HL-60/S4 treated with retinoic acid at 250 ng/mL for 4 days and 3 days (cell line): ENCODE results near the gene ZDHHC14.
"Not testable (repeated sequence)": the region's sequence is repeated elsewhere in the genome, so short reads cannot be mapped to it uniquely, and the experiment has no call there.

Experiments used
- in situ Hi-C: fragments of 300-500 bp; cut with MboI; formaldehyde crosslinking; loops from 2 replicates; pipeline ENCODE4 v1.7.0; 2022; ENCODE audit warnings: low sequenced_read_pairs

Gene ZDHHC14

GRCh38 chr6:157379656-157380457 is 1.1 kb upstream of the ZDHHC14 start:
- in situ Hi-C loops, result no loop called here

GRCh38 chr6:157380458-157380778 is 572 bp upstream of the ZDHHC14 start:
- in situ Hi-C loops, result no loop called here

- in situ Hi-C loops, result no loop called here
These were observed 936 bp downstream of the ZDHHC14 start for GRCh38 chr6:157381631-157382621.

- in situ Hi-C loops, result no loop called here
These were observed 1.8 kb downstream of the ZDHHC14 start for GRCh38 chr6:157382821-157383220.

DNA sequence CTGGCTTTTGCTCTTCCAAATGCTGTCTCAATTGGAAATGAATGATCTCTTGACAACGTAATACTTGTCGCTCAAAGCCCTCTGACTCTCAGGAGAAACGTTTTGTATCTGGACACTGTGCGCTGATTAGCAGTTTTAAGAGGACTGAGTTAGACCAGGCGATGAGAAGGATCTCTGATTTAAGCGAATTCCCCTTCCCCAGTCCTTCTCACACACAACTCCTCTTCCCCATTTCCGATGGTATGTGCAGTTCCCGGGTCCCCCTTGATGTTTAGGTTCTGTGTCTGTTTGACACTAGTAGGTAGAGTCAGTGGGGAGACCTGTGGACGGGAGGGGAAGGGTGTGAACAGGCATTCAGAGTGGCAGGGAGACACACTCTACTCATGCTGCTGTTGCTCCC is 2.5 kb downstream of the ZDHHC14 start:
- in situ Hi-C loops, result no loop called here

DNA sequence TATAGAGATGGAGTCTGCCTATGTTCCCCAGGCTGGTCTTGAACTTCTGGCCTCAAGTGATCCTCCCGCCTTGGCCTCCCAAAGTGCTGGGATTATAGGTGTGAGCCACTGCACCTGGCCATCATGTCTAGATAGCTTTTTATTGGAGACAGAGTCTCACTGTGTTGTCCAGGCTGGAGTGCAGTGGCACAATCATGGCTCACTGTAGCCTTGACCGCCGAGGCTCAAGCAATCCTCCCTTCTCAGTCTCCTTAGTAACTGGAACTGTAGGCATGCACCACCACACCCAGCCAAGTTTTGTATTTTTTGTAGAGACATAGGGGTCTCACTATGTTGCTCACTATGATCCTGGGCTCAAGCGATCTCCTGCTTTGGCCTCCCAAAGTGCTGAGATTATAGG is 4.0 kb downstream of the ZDHHC14 start:
- in situ Hi-C loops, result not testable (repeated sequence)

GRCh38 chr6:157385482-157385881 is 4.5 kb downstream of the ZDHHC14 start:
- in situ Hi-C loops, result no loop called here

DNA sequence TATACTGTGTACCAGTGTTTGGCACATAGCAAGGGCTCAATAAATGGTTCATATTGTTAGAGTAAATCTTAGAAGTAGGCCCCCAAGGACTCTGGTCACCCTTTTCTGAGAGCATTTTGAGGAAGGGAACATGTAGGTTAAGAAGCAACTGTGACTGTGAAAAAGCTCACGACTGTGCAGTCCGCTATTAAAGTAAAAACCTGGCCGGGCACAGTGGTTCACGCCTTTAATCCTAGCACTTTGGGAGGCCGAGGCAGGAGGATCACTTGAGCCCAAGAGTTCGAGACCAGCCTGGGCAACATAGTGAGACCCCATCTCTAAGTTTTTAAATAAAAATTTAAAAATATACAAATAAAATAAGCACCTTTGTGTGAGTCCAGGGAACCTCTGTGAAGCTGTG is 5.0 kb downstream of the ZDHHC14 start:
- in situ Hi-C loops, result no loop called here

GRCh38 chr6:157386454-157386853 is 5.5 kb downstream of the ZDHHC14 start:
- in situ Hi-C loops, result no loop called here

DNA sequence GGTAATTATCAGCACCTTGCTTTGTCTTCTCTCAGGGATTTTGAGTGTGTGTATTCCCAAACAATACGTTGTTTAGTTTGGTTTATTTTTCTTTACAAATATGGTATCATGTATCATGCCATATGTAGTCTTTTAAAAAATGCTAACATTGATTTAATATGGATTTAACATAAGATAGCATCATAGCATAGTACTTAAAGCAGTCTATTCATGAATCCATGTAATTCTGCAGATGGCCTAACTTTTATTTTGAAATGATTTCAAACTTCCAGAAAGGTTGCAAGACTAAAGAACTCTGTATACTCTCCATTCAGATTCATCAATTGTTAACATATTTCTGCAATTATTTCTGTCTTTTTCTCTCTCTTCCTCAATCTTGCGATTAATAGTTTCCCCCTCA is 7.9 kb downstream of the ZDHHC14 start:
- in situ Hi-C loops, result no loop called here

DNA sequence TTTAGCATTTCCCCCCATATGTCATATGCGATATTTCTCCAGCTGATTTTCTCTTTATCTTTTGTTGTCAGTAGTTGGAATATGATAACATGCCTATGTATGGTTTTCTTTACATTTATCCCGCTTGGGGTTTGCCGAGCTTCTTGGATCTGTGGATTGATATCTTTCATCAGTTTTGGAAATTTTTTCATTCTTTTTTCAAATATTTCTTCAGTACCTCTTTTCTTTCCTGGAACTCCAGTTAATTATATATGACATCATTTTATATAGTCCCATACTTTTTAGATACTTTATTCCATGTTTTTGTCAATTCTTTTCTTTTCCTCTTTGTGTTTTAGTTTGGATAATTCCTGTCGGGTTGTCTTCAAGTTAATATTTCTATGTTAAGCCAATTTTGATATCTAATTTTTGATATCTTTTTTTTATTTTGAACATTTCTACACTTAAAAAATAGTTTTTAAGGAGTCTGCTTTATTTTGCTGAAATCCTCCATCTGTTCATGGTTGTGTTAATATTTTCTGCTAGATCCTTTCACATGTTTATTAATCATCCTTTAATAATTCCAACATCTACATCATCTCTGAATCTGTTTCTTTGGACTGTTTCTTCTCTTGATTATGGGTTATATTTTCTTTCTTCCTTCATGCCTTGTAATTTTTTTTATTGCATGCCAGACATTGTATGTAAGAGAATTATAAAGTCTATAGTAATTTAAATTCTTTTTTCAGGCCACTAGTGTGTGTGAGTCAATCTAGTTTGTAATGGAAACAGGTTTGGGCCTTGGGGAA is 9.5 kb downstream of the ZDHHC14 start:
- in situ Hi-C loops, result no loop called here

DNA sequence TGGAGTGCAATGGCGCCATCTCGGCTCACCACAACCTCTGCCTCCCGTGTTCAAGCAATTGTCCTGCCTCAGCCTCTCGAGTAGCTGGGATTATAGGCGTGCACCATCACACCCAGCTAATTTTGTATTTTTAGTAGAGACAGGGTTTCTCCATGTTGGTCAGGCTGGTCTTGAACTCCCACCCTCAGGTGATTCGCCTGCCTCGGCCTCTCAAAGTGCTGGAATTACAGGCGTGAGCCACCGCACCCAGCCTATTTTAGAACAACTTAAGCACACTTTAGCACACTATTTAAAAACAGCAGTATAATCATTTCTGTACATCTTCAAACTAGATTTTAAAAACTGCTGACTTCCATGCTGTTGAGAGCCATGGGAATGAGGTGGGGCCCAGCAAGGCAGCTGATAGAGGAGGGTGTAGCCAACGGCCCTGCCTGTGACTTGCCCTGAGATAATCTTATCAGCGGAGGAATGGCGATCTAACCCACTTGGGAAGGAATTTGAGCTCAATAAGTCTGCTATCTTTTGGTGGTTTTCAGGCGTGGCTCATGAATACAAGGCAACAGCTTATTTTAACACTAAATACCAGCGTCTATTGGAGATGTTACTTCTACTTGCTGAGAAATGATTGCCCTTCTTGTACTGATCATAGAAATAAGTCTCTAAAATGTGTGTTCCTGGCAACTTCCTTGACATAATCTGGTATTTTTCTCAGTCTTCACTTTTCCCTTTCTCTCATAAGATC is 12.1 kb downstream of the ZDHHC14 start:
- in situ Hi-C loops, result no loop called here

DNA sequence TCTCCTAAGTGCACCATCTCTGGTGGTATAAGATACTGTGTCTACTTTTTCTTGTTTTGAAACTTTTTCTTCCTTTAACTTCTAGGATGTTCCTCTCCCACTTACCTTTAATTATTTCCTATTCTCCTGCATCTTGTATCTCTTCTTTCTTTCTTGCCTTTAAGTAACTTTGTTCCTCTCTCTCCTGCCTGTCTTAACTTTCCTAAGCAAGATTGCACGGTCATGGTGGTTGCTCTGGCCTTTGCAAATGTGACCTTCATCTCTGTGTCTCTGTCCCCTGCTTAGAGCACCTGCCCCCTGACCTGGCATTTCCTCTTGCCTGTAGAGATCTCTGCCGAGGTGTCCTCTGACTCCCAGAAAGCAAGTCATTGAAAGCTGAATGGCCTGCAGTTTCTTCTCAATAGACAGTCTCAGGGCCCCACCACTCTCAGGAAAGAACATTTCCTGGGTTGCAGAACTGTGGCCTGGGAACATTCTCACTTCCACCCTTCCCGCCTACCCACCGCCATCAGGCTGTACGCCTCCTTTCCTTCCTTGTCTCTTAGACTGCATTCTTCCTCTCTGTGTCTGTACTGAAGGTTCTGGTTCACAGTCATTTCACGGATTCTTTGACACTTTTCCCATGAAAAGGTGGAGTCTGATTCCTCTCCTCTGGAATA is 12.8 kb downstream of the ZDHHC14 start:
- in situ Hi-C loops, result no loop called here

DNA sequence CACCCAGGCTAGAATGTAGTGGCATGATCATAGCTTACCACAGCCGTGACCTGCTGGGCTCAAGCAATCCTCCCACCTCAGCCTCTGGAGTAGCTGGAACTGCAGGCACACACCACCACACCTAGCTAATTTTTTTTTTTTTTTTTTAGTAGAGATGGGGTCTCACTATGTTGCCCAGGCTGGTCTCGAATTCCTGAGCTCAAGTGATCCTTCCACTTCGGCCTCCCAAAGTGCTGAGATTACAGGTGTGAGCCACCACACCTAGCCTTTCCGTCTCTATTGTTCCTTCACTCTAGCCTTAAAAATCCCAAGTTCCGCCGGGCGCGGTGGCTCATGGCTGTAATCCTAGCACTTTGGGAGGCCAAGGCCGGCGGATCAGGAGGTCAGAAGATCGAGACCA is 14.2 kb downstream of the ZDHHC14 start:
- in situ Hi-C loops, result not testable (repeated sequence)

GRCh38 chr6:157396026-157396425 is 15.0 kb downstream of the ZDHHC14 start:
- in situ Hi-C loops, result no loop called here

GRCh38 chr6:157397660-157398059 is 16.7 kb downstream of the ZDHHC14 start:
- in situ Hi-C loops, result no loop called here

- in situ Hi-C loops, result no loop called here
These were observed 17.2 kb downstream of the ZDHHC14 start for GRCh38 chr6:157398151-157398550.

- in situ Hi-C loops, result no loop called here
These were observed 19.7 kb downstream of the ZDHHC14 start for GRCh38 chr6:157400676-157401075.

GRCh38 chr6:157401734-157402338 is 20.8 kb downstream of the ZDHHC14 start:
- in situ Hi-C loops, result no loop called here
